Uterus (tissue), 2 donors: ENCODE results near the gene EGLN2.

ENCODE experiments used
- CTCF ChIP-seq, 4 experiments: fragments of 200-600 bp in 2 of 4; fragments of 450-650 bp in 2 of 4; sonication (generic) in 2 of 4; IDR thresholded peaks; one replicate each; pipeline ENCODE4 v1.5.1; 2016 to 2019; ENCODE audit warnings: antibody characterized with exemption in 4 of 4, mild to moderate bottlenecking in 2 of 4, moderate library complexity in 1 of 4
- POLR2A ChIP-seq, 2 donors: fragments of 450-650 bp; IDR thresholded peaks; one replicate each; pipeline ENCODE4 v1.6.1; 2016; ENCODE audit warnings: antibody characterized with exemption in 2 of 2, mild to moderate bottlenecking in 1 of 2, moderate library complexity in 1 of 2

DNA sequence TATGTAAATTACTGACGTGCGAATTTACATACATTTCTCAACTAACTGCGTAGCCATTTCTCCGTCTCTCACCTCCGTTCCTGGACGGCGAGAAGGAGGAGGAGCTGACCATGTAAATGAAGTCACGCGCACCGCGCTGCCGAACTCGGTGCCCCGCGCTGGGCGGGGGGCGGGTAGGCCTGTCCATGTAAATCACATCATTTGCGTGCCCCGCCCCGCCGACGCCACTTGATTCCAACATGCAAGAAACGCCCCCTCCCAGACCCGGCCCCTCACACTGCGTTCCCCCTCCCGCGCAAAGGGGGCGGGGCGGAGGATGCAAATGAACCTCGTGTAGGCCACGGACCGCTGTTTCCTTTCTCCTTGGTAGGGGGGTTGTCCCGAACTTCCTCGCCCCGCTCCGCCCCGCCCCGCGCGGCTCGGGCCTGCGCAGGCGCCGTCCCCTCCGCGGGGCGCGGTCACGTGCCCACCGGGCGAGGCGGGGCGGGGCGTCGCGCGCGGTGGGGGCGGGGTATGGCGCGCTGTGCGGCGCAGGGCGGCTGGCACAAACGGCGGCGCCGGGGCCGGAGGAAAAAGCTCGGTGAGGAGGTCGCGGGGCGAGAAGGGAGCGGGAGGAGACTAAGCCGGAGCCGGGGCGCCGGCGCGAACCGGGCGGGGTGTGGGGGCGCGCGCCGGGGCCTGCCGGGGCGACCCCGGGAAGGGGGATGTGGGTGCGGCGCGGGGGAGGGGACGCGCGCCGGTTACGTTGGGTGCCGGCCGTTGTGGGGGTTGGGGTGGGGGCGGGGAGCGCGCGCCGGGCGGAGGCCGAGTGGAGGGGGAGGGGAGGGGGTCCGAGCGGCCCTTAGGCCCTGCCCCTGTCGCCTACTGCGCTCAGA lies at the start of gene EGLN2:
- peak; percentile 60 to 83 for TF ChIP-seq POLR2A (IDR thresholded peaks at IDR 0.05)
- TF ChIP-seq CTCF (IDR thresholded peaks at IDR 0.05): peak in 1 of 4 experiments; percentile 6
